ENCODE measurements around the gene DGKB. TPM values are rescaled to one million over a fixed set of nuclear protein-coding genes. Genes with fewer than 3 reads are reported as not detected.
A peak's percentile ranks its signal among the peaks of the same experiment; 100 is the strongest.

The DGKB gene
- total and polyA plus RNA-seq, 2 donors (not counting 1 experiment from before 2014, with no cell fraction given) = 0.31 TPM; not detected in 1

DNA sequence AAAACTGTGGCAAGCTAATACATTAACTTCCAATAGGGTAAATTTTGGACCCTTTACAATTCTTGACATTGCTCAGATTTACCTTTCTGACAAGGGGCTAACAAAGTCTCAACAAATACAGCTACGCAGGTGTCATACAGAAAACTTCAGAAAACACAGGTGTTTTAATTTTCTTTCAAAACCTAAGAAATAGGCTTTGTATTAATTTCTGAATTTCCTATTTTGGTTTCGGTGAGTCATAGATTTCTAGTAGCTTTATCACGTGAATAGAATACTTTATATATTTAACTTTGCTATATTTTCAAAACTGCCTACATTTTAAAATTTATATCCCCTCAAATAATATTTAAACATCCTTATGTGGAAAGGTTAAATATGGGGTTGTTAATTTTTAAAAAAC is 215.3 kb downstream of the DGKB start:
- Histone ChIP-seq H3K27ac (ENCODE audit: insufficient read depth, low read length) (no peak overlapping the region), H4K20me1 (ENCODE audit: control insufficient read depth, extremely low read depth, insufficient read depth, low read length) (no peaks in the 10 kb centered on the region), H3K4me3 (replicated peaks in 1 of 4; ENCODE audit: control extremely low read depth in 1 of 4, insufficient read depth in 1 of 4, low read depth in 3 of 4, low read length in 4 of 4) (no peak overlapping the region), H3K9me3 (ENCODE audit: control insufficient read depth, insufficient read depth, low read depth, low read length) (no peaks in the 10 kb centered on the region), H3K27me3 (ENCODE audit: control insufficient read depth, insufficient read depth, low read length) (no peaks in the 10 kb centered on the region), H3K4me1 (ENCODE audit: control insufficient read depth, extremely low read depth, insufficient read depth, low read length) (no peaks in the 10 kb centered on the region), H3K9ac (ENCODE audit: insufficient read depth, low read length) (no peak overlapping the region), H3K36me3 (ENCODE audit: control insufficient read depth, insufficient read depth, low read length) (no peaks in the 10 kb centered on the region), H2AFZ (ENCODE audit: low read length) (no peak overlapping the region), H3K79me2 (ENCODE audit: control insufficient read depth, insufficient read depth, low read length) (no peaks in the 10 kb centered on the region), H3K4me2 (ENCODE audit: extremely low read depth, insufficient read depth, low read length) (no peak overlapping the region)
- no peak for DNase-seq (ENCODE audit: low read depth in 2 of 2)
- no peak for TF ChIP-seq EZH2 (IDR thresholded peaks at IDR 0.05; ENCODE audit: low read length, missing control alignments)
- TF ChIP-seq CTCF (conservative IDR thresholded peaks at IDR 0.05 in 1 of 2, IDR thresholded peaks at IDR 0.05 in 1 of 2; ENCODE audit: low read depth in 1 of 2, low read length in 2 of 2) = no peak

GRCh38 chr7:14685167-14685566 is 217.4 kb downstream of the DGKB start:
- Histone ChIP-seq H4K20me1 (ENCODE audit: control insufficient read depth, extremely low read depth, insufficient read depth, low read length) (no peaks in the 10 kb centered on the region), H2AFZ (ENCODE audit: low read length) (peak overlapping the region; percentile 27), H3K4me1 (ENCODE audit: control insufficient read depth, extremely low read depth, insufficient read depth, low read length) (no peaks in the 10 kb centered on the region), H3K4me2 (ENCODE audit: extremely low read depth, insufficient read depth, low read length) (no peak overlapping the region), H3K9me3 (ENCODE audit: control insufficient read depth, insufficient read depth, low read depth, low read length) (no peaks in the 10 kb centered on the region), H3K36me3 (ENCODE audit: control insufficient read depth, insufficient read depth, low read length) (no peaks in the 10 kb centered on the region), H3K27me3 (ENCODE audit: control insufficient read depth, insufficient read depth, low read length) (no peaks in the 10 kb centered on the region), H3K79me2 (ENCODE audit: control insufficient read depth, insufficient read depth, low read length) (no peaks in the 10 kb centered on the region), H3K4me3 (replicated peaks in 1 of 4; ENCODE audit: control extremely low read depth in 1 of 4, insufficient read depth in 1 of 4, low read depth in 3 of 4, low read length in 4 of 4) (no peak overlapping the region), H3K27ac (ENCODE audit: insufficient read depth, low read length) (no peak overlapping the region), H3K9ac (ENCODE audit: insufficient read depth, low read length) (no peak overlapping the region)
- TF ChIP-seq EZH2 (IDR thresholded peaks at IDR 0.05; ENCODE audit: low read length, missing control alignments) (no peak), CTCF (conservative IDR thresholded peaks at IDR 0.05 in 1 of 2, IDR thresholded peaks at IDR 0.05 in 1 of 2; ENCODE audit: low read depth in 1 of 2, low read length in 2 of 2) (no peak)
- DNase-seq (ENCODE audit: low read depth in 2 of 2) = peak in 1 of 2 donors; percentile 3

DNA sequence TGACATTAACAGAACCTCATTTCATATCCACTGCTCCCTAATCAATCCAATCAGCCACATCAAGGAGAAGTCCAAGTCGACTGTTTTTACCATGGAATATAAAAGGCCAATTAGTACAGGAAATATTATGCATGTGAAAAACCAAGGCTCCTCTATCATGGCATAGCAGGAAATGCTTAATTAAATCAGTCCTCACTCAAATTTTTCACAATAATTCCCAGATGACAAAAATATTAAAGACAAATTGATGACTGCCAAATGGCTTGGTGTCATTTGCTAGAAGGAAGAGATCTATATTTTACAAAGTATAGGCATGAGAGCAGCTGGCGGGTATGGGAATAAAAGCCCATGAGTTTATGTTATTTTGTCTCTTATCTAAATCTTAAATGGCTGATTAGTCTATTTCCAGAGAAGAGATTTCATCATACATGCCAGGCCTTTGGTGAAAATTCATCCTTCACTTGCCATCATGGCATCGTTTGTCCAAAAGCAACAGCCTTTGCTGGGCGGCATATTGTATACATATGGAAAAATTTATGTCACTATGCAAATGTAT is 219.6 kb downstream of the DGKB start:
- no peaks in the 10 kb centered on the region for H3K36me3 ChIP-seq (ENCODE audit: control insufficient read depth, insufficient read depth, low read length)
- H2AFZ ChIP-seq (ENCODE audit: low read length) = no peak overlapping the region
- TF ChIP-seq EZH2 (IDR thresholded peaks at IDR 0.05; ENCODE audit: low read length, missing control alignments) = no peak
- no peak for TF ChIP-seq CTCF (conservative IDR thresholded peaks at IDR 0.05 in 1 of 2, IDR thresholded peaks at IDR 0.05 in 1 of 2; ENCODE audit: low read depth in 1 of 2, low read length in 2 of 2)
- no peaks in the 10 kb centered on the region for H3K27me3 ChIP-seq (ENCODE audit: control insufficient read depth, insufficient read depth, low read length)
- DNase-seq (ENCODE audit: low read depth in 2 of 2) = no peak
- no peak overlapping the region for H3K27ac ChIP-seq (ENCODE audit: insufficient read depth, low read length)
- H3K4me3 ChIP-seq (replicated peaks in 1 of 4; ENCODE audit: control extremely low read depth in 1 of 4, insufficient read depth in 1 of 4, low read depth in 3 of 4, low read length in 4 of 4) = no peak overlapping the region
- no peak overlapping the region for H3K4me2 ChIP-seq (ENCODE audit: extremely low read depth, insufficient read depth, low read length)
- no peaks in the 10 kb centered on the region for H4K20me1 ChIP-seq (ENCODE audit: control insufficient read depth, extremely low read depth, insufficient read depth, low read length)
- H3K9ac ChIP-seq (ENCODE audit: insufficient read depth, low read length) = no peak overlapping the region
- H3K4me1 ChIP-seq (ENCODE audit: control insufficient read depth, extremely low read depth, insufficient read depth, low read length) = no peaks in the 10 kb centered on the region
- no peaks in the 10 kb centered on the region for H3K79me2 ChIP-seq (ENCODE audit: control insufficient read depth, insufficient read depth, low read length)
- H3K9me3 ChIP-seq (ENCODE audit: control insufficient read depth, insufficient read depth, low read depth, low read length) = no peaks in the 10 kb centered on the region
